ENCODE data around the gene NCAPG2. TPM values are rescaled to one million over a fixed set of nuclear protein-coding genes. Genes with fewer than 3 reads are reported as not detected.
A peak's percentile ranks its signal among the peaks of the same experiment; 100 is the strongest.

Gene NCAPG2
- polyA plus RNA-seq, 1 of the 3 experiments (the other 2 are of a cell fraction) = 25.0 TPM

GRCh38 chr7:158662610-158663427 is 41.8 kb downstream of the NCAPG2 start:
- Histone ChIP-seq H3K4me2 (no peak overlapping the region), H3K9ac (no peak overlapping the region), H3K27me3 (ENCODE audit: insufficient read depth) (no peaks in the 10 kb centered on the region), H3K4me1 (ENCODE audit: control insufficient read depth in 1 of 2, insufficient read depth in 2 of 2, low read depth in 1 of 2, low read length in 1 of 2) (peaks cover 0 to 24% of the 10 kb centered on the region in 2 experiments; a peak in 1 of 4 replicates), H4K20me1 (ENCODE audit: insufficient read depth) (no peaks in the 10 kb centered on the region), H3K9me3 (no peaks in the 10 kb centered on the region), H3K36me3 (replicated peaks in 1 of 2; ENCODE audit: control insufficient read depth in 1 of 2, insufficient read depth in 2 of 2, low read length in 1 of 2) (peaks cover 39% of the 10 kb centered on the region in 2 experiments), H3K79me2 (ENCODE audit: insufficient read depth) (no peaks in the 10 kb centered on the region; the same call in 1 of the 2 replicates), H2AFZ (ENCODE audit: low read depth) (no peak overlapping the region), H3K4me3 (ENCODE audit: low read depth in 2 of 2, low read length in 1 of 2) (no peak overlapping the region), H3K9me2 (no peaks in the 10 kb centered on the region), H3K27ac (ENCODE audit: low read depth in 2 of 2, low read length in 1 of 2) (peak overlapping the region in 1 of 2 experiments; percentile 74; a peak in 1 of 4 replicates), H3F3A (replicated peaks; ENCODE audit: insufficient read depth) (no peaks in the 10 kb centered on the region)
- WGBS (ENCODE audit: low lambda C conversion rate) = 87% methylated on average over 14 of the region's 14 CpGs
- DNase-seq = no peak
- no peak for TF ChIP-seq PBX3 (IDR thresholded peaks at IDR 0.05)
- TF ChIP-seq USF1 (IDR thresholded peaks at IDR 0.05; ENCODE audit: borderline replicate concordance, low read depth) = no peak
- TF ChIP-seq NFIC (IDR thresholded peaks at IDR 0.05; ENCODE audit: borderline replicate concordance) = no peak
- TF ChIP-seq RCOR1 (IDR thresholded peaks at IDR 0.05; ENCODE audit: low read length) = no peak
- TF ChIP-seq FOXM1 (IDR thresholded peaks at IDR 0.05; ENCODE audit: low read depth) = no peak
- TF ChIP-seq NRF1 (IDR thresholded peaks at IDR 0.05; ENCODE audit: low read depth, low read length) = no peak
- no peak for TF ChIP-seq FOXJ3 (CRISPR knock-in tag; IDR thresholded peaks at IDR 0.05)
- TF ChIP-seq EP300 (IDR thresholded peaks at IDR 0.05; ENCODE audit: borderline replicate concordance in 1 of 2, low read depth in 1 of 2, low read length in 1 of 2) = no peak
- TF ChIP-seq REST (IDR thresholded peaks at IDR 0.05; ENCODE audit: low read depth, low read length) = no peak
- TF ChIP-seq GATA2 (CRISPR knock-in tag; IDR thresholded peaks at IDR 0.05) = no peak
- no peak for TF ChIP-seq GABPA (IDR thresholded peaks at IDR 0.05; ENCODE audit: low read depth)
- no peak for TF ChIP-seq CHD2 (IDR thresholded peaks at IDR 0.05; ENCODE audit: low read length, partially characterized antibody)
- TF ChIP-seq MAX (IDR thresholded peaks at IDR 0.05; ENCODE audit: low read depth) = no peak
- no peak for TF ChIP-seq EZH2phosphoT487 (IDR thresholded peaks at IDR 0.05; ENCODE audit: borderline replicate concordance, low read depth)
- TF ChIP-seq ELF1 (IDR thresholded peaks at IDR 0.05) = no peak
- no peak for TF ChIP-seq RXRA (IDR thresholded peaks at IDR 0.05; ENCODE audit: borderline replicate concordance, low read depth)
- no peak for TF ChIP-seq IRF3 (IDR thresholded peaks at IDR 0.05; ENCODE audit: low read depth, low read length)
- TF ChIP-seq POLR2AphosphoS5 (IDR thresholded peaks at IDR 0.05; ENCODE audit: low read depth, low read length) = no peak
- ChIA-PET POLR2A (no interaction called here), CTCF (interaction anchor here (0.6 to 2.2 kb wide), 3 partner anchors 10 to 16 kb away, joined by 3 to 15 read pairs (median 3); no protein-coding TSS in a partner anchor)

All from SK-N-SH (cell line).